T-cell (primary cell): Measurements from ENCODE around the gene ATP6V0B. TPM values are rescaled to one million over a fixed set of nuclear protein-coding genes. Genes with fewer than 3 reads are reported as not detected.

Source experiments
- ATAC-seq, 4 experiments: fragments of 200-7000 bp in 3 of 4; fragments of 150-1000 bp in 1 of 4; cut with Tn5 transposase; replicated peaks in 1 of 4; 1 replicate in 3 of 4; 2 replicates in 1 of 4; pipeline ENCODE4 v1.10.0; 2021; ENCODE audit warnings: moderate library complexity in 3 of 4, mild to moderate bottlenecking in 2 of 4, moderate number of reproducible peaks in 1 of 4
- CTCF ChIA-PET, 2 donors: fragments of 300-600 bp; sonication (Branson Sonifier 250); formaldehyde crosslinking; loops; one replicate each; lab custom pipeline; 2022; ENCODE audit warnings: antibody characterized with exemption in 2 of 2; lab: Charles Lee
- POLR2A ChIA-PET, 2 donors: fragments of 300-600 bp; sonication (Branson Sonifier 250); formaldehyde crosslinking; loops; one replicate each; lab custom pipeline; 2022; ENCODE audit warnings: antibody characterized with exemption in 2 of 2; lab: Charles Lee
- DNase-seq, 35 experiments: peaks; one replicate each; pipeline versions ENCODE4 v3.0.0 to v3.0.0-alpha.2; 2013 to 2023
- H3K27ac ChIP-seq: one replicate; pipeline ENCODE4 v1.5.1; 2013; ENCODE audit warnings: low read length
- H3K27me3 ChIP-seq, 2 experiments: replicated peaks in 1 of 2; 1 replicate in 1 of 2; 2 replicates in 1 of 2; pipeline versions ENCODE4 v1.6.1 to v1.7.0; 2013; ENCODE audit warnings: low read length in 1 of 2, mixed read lengths in 1 of 2; ENCODE audit not compliant: control insufficient read depth in 2 of 2, insufficient read depth in 2 of 2; ENCODE audit errors: extremely low read depth in 1 of 2
- H3K36me3 ChIP-seq, 2 donors: 1 replicate in 1 of 2; 2 replicates in 1 of 2; pipeline versions ENCODE4 v1.6.1 to v1.7.0; 2013; ENCODE audit warnings: low read length in 1 of 2; ENCODE audit not compliant: control insufficient read depth in 2 of 2, insufficient read depth in 1 of 2; ENCODE audit errors: extremely low read depth in 1 of 2
- H3K4me1 ChIP-seq, 2 experiments: 1 replicate in 1 of 2; 2 replicates in 1 of 2; pipeline versions ENCODE4 v1.6.1 to v1.7.0; 2013; ENCODE audit warnings: low read length in 2 of 2, mixed read lengths in 1 of 2; ENCODE audit not compliant: insufficient read depth in 2 of 2, control insufficient read depth in 1 of 2; ENCODE audit errors: extremely low read depth in 1 of 2
- H3K4me3 ChIP-seq, 2 donors: 1 replicate in 1 of 2; 2 replicates in 1 of 2; pipeline versions ENCODE4 v1.5.1 to v1.7.0; 2013; ENCODE audit warnings: mild to moderate bottlenecking in 2 of 2, low read length in 1 of 2, moderate library complexity in 1 of 2; ENCODE audit not compliant: control insufficient read depth in 1 of 2; ENCODE audit errors: extremely low read depth in 1 of 2
- H3K9me3 ChIP-seq: 2 replicates; pipeline ENCODE4 v1.7.0; 2013
- H3K27ac Mint-ChIP-seq, 2 donors: one replicate each; pipeline ENCODE4 v1.8.0; 2020 to 2021; ENCODE audit warnings: mild to moderate bottlenecking in 2 of 2, mixed read lengths in 2 of 2
- H3K27me3 Mint-ChIP-seq, 2 donors: one replicate each; pipeline ENCODE4 v1.8.0; 2021 to 2022; ENCODE audit warnings: mixed read lengths in 2 of 2
- H3K36me3 Mint-ChIP-seq: one replicate; pipeline ENCODE4 v1.8.0; 2021; ENCODE audit warnings: mixed read lengths
- H3K4me1 Mint-ChIP-seq, 3 donors: one replicate each; pipeline ENCODE4 v1.8.0; 2020 to 2022; ENCODE audit warnings: mixed read lengths in 3 of 3, mild to moderate bottlenecking in 1 of 3
- H3K4me3 Mint-ChIP-seq, 3 donors: one replicate each; pipeline ENCODE4 v1.8.0; 2020 to 2022; ENCODE audit warnings: mild to moderate bottlenecking in 3 of 3, mixed read lengths in 3 of 3, moderate library complexity in 3 of 3
- H3K9me3 Mint-ChIP-seq, 3 donors: one replicate each; pipeline ENCODE4 v1.8.0; 2020 to 2022; ENCODE audit warnings: mixed read lengths in 3 of 3
- whole genome bisulfite sequencing: methylation state at CpG from one replicate; pipeline ENCODE4 v1.1.5; 2013; ENCODE audit warnings: missing lambda C conversion rate; ENCODE audit not compliant: insufficient coverage; 5-methylcytosine and 5-hydroxymethylcytosine counted together
- total RNA-seq, 35 experiments: library from RNA in 6 of 35; stranded (reverse) in 6 of 35; fragments of 120-200 nt in 1 of 35; gene quantifications; one replicate each; pipeline versions ENCODE4 v1.2.1 to v1.2.4 and lab custom pipeline; 2013 to 2026

Gene ATP6V0B
- total RNA-seq, 5 donors from 2014 or later (not counting 1 experiment from before 2014, with no cell fraction given): 57.5 to 88.6 (median 69.5) TPM

DNA sequence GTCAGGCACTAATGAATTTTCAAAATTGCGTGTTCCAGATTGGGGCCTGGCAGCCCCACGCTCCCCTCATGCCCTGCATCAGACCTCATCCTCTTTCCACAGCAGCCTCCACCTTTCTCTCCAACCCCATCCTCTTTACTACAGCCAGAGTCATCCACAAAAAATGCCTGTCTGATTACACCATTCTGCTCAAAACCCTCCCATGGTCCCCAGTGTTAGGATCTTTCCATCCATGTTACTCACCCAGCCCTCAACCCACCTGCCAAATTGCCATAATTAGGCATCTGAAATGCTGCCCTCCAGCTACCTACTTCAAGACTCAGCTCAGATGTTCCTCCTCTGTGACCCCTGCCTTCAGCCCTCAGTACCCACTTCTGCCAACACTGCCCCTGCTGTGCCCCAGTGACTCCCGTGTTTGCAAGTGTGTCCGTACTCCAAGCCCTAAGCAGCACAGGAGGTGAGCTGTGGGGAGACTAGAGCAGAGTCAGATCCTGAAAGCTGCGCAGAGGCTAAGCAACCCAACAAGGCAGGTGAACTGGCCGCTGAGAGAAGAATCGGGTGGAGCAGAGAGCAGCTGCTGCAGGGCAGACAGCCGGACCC, 41.9 kb upstream of the ATP6V0B start:
- no peak for DNase-seq
- no peaks in the 10 kb centered on the region for H3K9me3 ChIP-seq
- H3K27me3 Mint-ChIP-seq: peaks cover 22 to 34% of the 10 kb centered on the region in 2 donors
- peaks cover 3 to 51% of the 10 kb centered on the region in 2 experiments for H3K27me3 ChIP-seq
- no peaks in the 10 kb centered on the region for H3K9me3 Mint-ChIP-seq
- POLR2A ChIA-PET: no interaction called here
- ATAC-seq: peak in 1 of 4 experiments; percentile 12
- no peaks in the 10 kb centered on the region for H3K36me3 ChIP-seq
- H3K4me1 ChIP-seq: peaks cover 0 to 32% of the 10 kb centered on the region in 2 experiments
- 54% methylated on average over 8 of the region's 8 CpGs for WGBS
- peaks cover 6% of the 10 kb centered on the region for H3K36me3 Mint-ChIP-seq
- peak overlapping the region in 1 of 2 donors; percentile 45 for H3K4me3 ChIP-seq
- no peak overlapping the region for H3K27ac ChIP-seq
- no peak overlapping the region for H3K27ac Mint-ChIP-seq
- H3K4me3 Mint-ChIP-seq: peak overlapping the region in 1 of 3 donors; percentile 44
- H3K4me1 Mint-ChIP-seq: peaks cover 18 to 25% (median 23%) of the 10 kb centered on the region in 3 donors
- CTCF ChIA-PET: interaction anchor here in 1 of 2 donors (4.1 kb wide), 1 partner anchor 168 kb away, joined by 59 read pairs; no protein-coding TSS in a partner anchor

DNA sequence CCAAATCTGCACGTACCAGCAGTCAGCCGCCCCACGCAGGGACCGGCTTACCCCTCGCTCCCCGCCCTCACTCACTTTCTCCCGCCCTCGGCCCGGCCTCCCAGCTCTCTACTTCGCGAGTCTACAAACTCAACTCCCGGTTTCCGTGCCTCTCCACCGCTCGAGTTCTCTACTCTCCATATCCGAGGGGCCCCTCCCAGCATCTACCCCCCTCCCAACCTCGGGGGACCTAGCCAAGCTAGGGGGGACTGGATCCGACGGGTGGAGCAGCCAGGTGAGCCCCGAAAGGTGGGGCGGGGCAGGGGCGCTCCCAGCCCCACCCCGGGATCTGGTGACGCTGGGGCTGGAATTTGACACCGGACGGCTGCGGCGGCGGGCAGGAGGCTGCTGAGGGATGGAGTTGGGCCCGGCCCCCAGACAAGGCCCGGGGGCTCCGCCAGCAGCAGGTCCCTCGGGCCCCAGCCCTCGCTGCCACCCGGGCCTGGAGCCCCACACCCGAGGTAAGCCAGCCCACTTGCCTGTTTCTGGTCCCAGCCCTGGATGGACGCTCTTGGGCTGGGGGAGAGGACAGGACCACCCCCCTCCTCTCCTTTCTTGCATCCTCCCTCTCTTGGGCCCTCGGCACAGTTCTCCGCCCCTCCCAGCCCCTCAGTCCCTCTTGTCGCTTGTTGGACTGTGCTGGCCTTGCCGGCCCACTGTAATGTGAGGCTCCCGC, 41.2 kb upstream of the ATP6V0B start, which contains the start of gene ARTN:
TSS of gene ARTN (plus strand) at position 416 of the 715 bp plus-strand sequence. CDS start 1,856 bp downstream, outside the sequence.
- peaks cover 3 to 51% of the 10 kb centered on the region in 2 experiments for H3K27me3 ChIP-seq
- peak within 1 kb of the TSS in 1 of 2 donors; percentile 45 for H3K4me3 ChIP-seq
- 18% methylated on average over 33 of the region's 42 CpGs for WGBS
- H3K4me1 Mint-ChIP-seq: peaks cover 18 to 25% (median 23%) of the 10 kb centered on the region in 3 donors
- peaks cover 22 to 34% of the 10 kb centered on the region in 2 donors for H3K27me3 Mint-ChIP-seq
- DNase-seq (no peak), ATAC-seq (peak in 1 of 4 experiments; percentile 27)
- peaks cover 0 to 32% of the 10 kb centered on the region in 2 experiments for H3K4me1 ChIP-seq
- H3K4me3 Mint-ChIP-seq: peak within 1 kb of the TSS in 1 of 3 donors; percentile 65
- no peaks in the 10 kb centered on the region for H3K9me3 ChIP-seq
- no peaks in the 10 kb centered on the region for H3K36me3 ChIP-seq
- no peaks in the 10 kb centered on the region for H3K9me3 Mint-ChIP-seq
- ChIA-PET CTCF (interaction anchor here (2.4 to 4.1 kb wide), 3 partner anchors 12 to 170 kb away, joined by 12 to 59 read pairs (median 17); no protein-coding TSS in a partner anchor), POLR2A (no interaction called here)
- H3K27ac Mint-ChIP-seq: no peak within 1 kb of the TSS
- no peak within 1 kb of the TSS for H3K27ac ChIP-seq
- H3K36me3 Mint-ChIP-seq: peaks cover 9% of the 10 kb centered on the region

DNA sequence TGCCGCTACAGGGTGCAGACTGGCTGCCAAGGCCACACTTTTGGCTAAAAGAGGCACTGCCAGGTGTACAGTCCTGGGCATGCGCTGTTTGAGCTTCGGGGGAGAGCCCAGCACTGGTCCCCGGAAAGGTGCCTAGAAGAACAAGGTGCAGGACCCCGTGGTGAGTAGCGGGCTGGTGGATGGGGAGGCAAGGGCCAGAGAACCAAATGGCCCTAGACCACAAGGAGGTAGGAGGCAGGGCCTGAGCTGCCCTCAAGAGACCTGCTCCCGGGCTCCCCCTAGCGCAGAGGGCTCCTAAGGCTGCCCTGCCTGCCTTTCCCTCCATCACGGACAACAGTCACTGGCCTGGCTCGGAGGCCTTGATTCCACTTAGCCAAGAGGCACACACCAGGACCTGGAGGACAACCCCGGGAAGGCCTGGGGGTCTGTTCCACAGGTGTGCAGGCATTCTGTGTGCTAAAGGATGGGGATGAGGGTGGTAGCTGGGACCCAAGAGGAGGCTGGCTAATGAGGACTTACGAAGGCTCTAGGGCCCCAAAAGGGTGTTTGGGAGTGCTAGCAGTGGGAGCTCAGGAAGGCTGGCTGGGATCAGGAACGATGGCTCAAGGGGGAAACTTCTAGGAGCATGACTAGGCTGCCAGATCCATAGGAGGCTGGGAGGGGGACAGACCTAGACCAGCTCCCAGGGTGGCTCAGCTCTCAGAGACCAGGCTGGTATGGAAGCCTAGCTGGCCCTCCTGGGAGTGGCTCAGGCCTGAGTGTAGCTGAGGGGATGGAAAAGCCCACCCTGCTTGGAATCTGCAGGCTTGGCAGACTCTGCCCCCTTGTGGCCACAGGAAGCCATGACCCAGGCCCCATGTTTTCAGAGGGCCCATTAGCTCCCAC, 40.4 kb upstream of the ATP6V0B start:
- Mint-ChIP-seq H3K9me3 (no peaks in the 10 kb centered on the region), H3K4me3 (peak overlapping the region in 1 of 3 donors; percentile 65), H3K36me3 (peaks cover 9% of the 10 kb centered on the region), H3K4me1 (peaks cover 18 to 25% (median 23%) of the 10 kb centered on the region in 3 donors), H3K27ac (no peak overlapping the region), H3K27me3 (peaks cover 22 to 34% of the 10 kb centered on the region in 2 donors)
- Histone ChIP-seq H3K27me3 (peaks cover 3 to 51% of the 10 kb centered on the region in 2 experiments), H3K36me3 (no peaks in the 10 kb centered on the region), H3K27ac (no peak overlapping the region), H3K4me1 (peaks cover 0 to 32% of the 10 kb centered on the region in 2 experiments), H3K9me3 (no peaks in the 10 kb centered on the region), H3K4me3 (no peak overlapping the region)
- CTCF ChIA-PET: interaction anchor here (0.5 to 4.1 kb wide), 15 partner anchors 8 to 731 kb away, joined by 3 to 59 read pairs (median 3); partner anchors contain the start of gene KDM4A (in 1 of the 2)
- DNase-seq (peak in 25 of 35 experiments; percentile 9 to 65 (median 39)), ATAC-seq (peak; percentile 38 to 72 (median 44))
- POLR2A ChIA-PET: no interaction called here
- WGBS: 41% methylated on average over 11 of the region's 13 CpGs

DNA sequence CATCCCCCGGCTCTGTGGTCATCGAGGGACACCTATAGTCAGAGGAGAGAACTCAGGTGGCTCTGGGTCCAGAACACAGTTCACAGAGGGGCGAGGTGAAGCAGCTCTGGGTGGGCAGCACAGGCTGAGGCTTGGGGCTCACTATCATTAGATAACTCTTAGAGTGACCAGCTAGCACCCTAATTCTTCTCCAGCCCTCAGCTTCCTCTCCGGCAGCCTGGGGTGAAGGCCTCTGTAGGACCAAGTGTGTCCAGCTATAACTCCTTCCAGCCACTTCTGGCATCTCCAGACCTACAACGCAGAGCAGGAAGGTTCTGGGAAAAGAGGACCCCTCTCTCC, 39.8 kb upstream of the ATP6V0B start:
- Histone ChIP-seq H3K36me3 (no peaks in the 10 kb centered on the region), H3K27me3 (peaks cover 3 to 51% of the 10 kb centered on the region in 2 experiments), H3K4me3 (no peak overlapping the region), H3K4me1 (peaks cover 0 to 32% of the 10 kb centered on the region in 2 experiments), H3K9me3 (no peaks in the 10 kb centered on the region), H3K27ac (no peak overlapping the region)
- no peak for ATAC-seq
- ChIA-PET POLR2A (no interaction called here), CTCF (interaction anchor here (0.5 to 4.1 kb wide), 14 partner anchors 8 to 732 kb away, joined by 3 to 59 read pairs (median 4); partner anchors contain the start of gene KDM4A (in 1 of the 2))
- Mint-ChIP-seq H3K4me3 (peak overlapping the region in 1 of 3 donors; percentile 65), H3K27ac (no peak overlapping the region), H3K36me3 (peaks cover 5% of the 10 kb centered on the region), H3K27me3 (peaks cover 22 to 34% of the 10 kb centered on the region in 2 donors), H3K9me3 (no peaks in the 10 kb centered on the region), H3K4me1 (peaks cover 18 to 25% (median 23%) of the 10 kb centered on the region in 3 donors)
- no peak for DNase-seq
- WGBS: 56% methylated on average over 4 of the region's 5 CpGs

GRCh38 chr1:43935711-43936427, 38.9 kb upstream of the ATP6V0B start:
- Mint-ChIP-seq H3K4me3 (peak overlapping the region in 1 of 3 donors; percentile 49), H3K27ac (no peak overlapping the region), H3K27me3 (peaks cover 22 to 34% of the 10 kb centered on the region in 2 donors), H3K36me3 (peaks cover 5% of the 10 kb centered on the region), H3K4me1 (peaks cover 18 to 25% (median 23%) of the 10 kb centered on the region in 3 donors), H3K9me3 (no peaks in the 10 kb centered on the region)
- Histone ChIP-seq H3K4me1 (peaks cover 0 to 32% of the 10 kb centered on the region in 2 experiments), H3K9me3 (no peaks in the 10 kb centered on the region), H3K4me3 (peak overlapping the region in 1 of 2 donors; percentile 52), H3K27me3 (peaks cover 3 to 51% of the 10 kb centered on the region in 2 experiments), H3K36me3 (no peaks in the 10 kb centered on the region), H3K27ac (no peak overlapping the region)
- ChIA-PET POLR2A (no interaction called here), CTCF (interaction anchor here (0.9 to 4.1 kb wide), 6 partner anchors 9 to 481 kb away, joined by 3 to 59 read pairs (median 8); no protein-coding TSS in a partner anchor)
- WGBS: 5% methylated on average over 41 of the region's 48 CpGs
- ATAC-seq (no peak), DNase-seq (no peak)
